Stimulated activated CD8-positive, alpha-beta memory T cell treated with anti-CD3 and anti-CD28 coated beads, Interleukin-15, amount 100 ng/mL, for 1 hour (primary cell): ENCODE data around the gene FBLN2.
"Not testable (repeated sequence)": the region's sequence is repeated elsewhere in the genome, so short reads cannot be mapped to it uniquely, and the experiment has no call there.

Source experiments
- DNase-seq: peaks from one replicate; pipeline ENCODE4 v3.0.0-alpha.2; 2020; ENCODE audit warnings: low read depth

The FBLN2 gene

DNA sequence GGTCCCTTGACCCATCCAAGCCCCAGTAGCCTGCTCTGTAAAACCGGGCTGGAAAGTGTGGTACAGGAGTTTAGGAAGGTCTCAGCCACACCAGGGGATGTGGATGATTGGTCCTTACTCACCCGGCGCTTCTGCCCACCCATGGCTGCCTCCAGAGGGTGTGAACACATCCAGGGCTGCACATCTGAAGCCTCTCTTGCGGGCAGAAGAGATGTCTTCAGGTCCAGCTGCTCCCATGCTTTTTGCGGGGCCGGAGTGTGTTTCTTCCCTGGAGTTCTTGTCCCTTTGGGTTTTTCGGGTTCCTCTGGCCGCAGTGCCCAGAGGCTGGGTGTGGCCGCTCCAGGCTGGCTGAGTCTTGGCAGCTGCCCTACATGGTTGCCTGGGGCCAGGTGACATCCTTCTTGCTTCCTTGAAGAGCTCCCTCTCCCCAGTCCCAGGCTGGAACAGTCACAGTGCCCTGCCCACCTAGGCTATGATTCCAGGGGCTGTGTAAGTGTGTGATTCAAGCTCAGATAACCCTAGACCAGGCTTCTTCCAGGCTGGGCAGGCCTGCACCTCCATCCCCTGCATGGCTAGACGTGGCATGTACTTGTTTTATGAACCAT is 34.9 kb upstream of the FBLN2 start:
- no peak for DNase-seq

DNA sequence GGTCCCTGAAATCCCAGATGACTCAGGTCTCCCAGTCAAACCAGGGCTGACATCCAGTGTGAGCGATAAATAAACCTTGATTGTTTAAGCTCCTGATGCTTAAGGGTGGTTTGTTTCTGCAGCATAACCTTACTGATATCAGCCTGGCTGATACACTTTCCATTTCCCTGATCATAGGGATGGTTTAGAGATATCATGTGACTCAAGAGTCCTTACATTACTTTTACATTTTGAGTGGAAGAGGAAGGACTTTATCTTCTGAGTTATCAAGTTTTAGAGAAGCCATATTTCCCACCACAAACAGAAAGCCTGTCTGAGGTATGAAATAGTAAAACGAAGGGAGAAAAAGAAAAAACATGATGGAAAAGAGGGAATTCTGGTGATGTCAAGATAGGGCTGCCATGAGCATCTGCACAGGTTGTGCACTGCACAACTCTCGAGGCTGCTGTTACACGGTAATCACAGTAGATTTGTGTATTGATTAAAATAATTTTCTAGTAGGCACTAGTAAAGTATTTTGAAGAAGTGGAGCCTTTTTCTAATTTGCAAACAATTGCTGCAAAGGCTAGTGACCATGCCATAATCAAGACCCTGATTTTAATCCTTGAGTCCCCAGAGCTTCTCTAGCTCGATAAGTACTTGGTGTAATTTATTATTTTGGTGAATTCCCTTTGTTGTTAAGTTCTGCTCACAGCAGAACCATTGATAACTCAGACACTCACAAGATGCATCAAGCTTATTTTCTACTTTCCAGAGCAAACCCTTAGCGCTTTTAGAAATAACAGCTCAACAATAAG is 34.1 kb upstream of the FBLN2 start:
- no peak for DNase-seq

DNA sequence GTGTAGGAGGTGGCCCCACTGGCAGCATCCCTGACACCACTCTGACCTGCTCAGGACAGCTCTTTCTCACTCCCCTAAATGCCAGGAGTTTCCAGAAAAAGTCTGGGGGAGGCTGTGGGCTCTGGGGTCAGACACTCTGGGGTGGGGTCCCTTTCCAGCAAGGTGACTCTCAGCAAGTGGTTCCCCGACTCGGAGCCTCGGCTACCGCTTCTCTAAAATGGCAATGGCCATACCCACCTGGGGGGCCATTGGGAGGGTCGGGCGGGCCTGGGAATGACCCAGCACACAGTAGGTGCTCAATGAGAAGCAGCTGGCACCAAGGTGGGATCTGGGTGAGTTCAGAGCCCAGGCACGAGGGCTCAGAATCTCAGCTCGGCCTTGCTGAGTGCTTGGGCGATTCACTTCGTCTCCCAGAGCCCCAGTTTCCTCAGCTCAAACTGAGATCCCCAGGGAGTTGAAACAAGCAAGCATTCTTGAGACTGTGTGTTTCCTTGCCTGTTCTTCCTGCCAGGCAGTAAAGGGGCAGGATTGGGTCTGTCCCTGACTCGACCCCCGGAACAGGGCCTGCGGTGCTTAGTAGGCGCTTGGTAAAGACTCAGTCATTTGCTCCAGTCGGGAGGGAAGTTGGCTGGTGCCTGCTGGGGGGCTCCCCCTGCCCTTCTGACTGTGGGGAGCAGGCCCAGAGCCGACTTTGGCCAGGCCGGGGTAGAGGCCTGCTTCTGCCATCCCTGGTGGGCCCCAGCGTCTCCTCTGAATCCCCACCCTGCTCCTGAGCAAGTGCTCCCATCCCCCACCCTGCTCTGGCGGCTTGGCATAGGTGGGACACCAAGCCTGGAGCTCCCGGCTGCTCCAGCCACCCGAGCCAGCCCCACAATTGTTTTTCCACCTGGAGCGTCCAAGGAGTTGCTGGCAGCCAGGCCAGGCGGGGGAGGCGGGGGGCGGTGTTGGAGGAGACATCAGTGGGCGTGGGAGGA is 32.9 kb upstream of the FBLN2 start:
- DNase-seq: no peak

DNA sequence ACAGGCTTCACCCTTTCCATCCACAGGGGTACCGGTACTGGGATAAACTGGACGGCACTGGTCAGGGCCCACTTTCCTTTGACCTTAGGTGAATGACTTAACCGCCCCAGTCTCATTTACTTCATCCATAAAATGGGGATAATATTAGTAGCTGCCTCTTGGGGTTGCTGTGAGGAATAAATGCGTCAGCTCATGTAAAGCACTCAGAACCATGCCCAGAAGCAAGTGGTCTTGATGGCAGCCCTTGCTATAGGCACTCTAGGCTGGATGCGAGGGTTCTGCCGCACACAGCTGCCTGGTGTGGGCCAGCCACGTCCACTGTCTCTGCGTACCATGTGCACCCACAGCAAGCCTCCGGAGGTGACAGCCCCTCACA is 32.2 kb upstream of the FBLN2 start:
- DNase-seq: no peak

DNA sequence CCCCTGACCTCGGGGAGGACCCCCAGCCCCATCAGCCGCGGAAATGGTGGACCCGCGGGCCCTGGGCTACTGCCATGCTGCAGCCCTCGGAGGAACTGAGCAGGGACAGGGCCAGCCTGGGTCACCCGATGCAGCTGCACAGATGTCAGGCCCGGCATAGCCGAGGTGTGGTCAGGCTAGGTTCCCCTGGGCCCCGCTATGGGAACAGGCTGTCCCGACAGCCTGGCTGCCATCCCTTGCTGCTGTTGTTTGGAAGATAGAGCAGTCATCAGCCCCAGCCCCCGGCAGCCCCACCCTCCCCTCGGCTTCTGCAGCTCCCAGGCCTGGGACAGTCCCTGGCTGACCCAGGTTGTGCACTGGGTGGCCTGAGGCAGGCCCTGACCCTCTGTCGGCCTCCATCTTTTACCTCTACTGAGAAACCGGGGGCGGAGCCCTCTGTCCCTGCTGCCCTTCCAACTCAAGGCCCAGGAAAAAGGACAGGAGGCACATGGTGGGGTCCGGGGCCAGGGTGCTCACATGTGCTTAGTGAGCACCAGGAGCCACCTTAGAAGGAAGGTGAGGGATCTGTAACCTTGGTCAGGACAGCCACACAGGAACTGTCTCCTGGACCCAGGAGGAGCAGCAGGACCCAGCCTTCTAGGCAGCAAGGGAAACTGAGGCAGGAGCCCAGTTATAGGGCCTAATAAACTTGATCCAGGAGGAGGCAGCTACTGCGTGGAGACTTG is 31.5 kb upstream of the FBLN2 start:
- DNase-seq: no peak

DNA sequence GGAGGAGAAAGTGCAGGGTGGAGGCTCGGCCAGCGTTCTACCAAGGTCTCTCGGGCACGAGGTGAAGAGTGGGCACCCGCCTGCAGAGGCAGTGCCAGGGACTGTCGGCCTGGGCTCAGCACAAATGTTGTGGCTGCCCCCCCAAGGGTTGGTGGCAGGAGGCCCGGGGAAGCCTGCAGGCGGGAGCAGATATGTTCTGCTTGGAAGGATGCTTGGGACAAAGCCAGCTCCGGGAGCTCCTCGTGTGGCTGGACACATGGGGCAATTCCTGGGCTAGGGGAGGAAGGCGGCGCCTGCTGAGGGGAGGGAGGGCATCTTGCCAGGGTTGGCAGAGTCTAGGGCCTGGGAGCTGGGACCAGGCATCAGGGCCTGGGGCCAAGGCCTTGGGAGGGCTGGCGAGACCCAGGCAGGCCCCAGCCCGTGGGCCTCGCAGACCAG is 30.4 kb upstream of the FBLN2 start:
- DNase-seq: no peak

DNA sequence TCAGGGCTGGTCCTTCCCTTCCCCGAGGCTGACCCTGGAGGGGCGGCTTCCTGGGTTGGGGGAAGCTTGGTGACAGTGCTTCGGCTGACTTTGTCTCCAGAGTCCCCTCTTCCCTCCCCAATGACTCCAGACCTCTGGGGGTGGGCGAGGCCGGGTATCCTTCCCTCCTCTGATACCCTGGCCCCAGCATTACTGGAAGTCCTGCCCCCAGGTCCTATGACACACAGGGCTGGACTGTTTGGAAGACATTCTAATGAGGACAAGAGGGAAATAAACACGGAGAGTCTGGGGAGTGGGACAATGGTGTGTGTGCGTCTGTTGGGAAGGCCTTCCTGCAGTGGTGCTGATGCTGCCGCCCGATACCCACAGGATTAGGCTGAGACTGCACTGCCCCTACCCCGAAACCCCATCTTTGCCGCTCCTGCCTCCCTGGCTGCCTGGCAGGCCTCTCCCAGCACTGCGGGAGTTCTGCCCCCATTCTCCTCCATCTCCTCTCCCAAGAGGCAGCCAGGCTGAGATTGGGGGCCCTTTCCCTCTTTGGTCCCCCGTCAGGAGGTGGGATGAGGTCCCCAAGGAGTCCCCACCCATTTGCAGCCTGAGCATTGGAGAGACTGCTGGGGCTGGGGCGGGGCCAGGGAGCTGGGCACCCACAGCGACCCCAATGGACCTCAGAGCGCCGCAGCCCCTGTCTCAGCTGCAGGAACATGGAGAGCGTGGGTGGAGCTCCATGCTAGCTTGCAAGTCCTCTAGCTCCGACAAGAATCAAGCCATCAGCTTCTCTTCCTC is 29.7 kb upstream of the FBLN2 start:
- DNase-seq: no peak

DNA sequence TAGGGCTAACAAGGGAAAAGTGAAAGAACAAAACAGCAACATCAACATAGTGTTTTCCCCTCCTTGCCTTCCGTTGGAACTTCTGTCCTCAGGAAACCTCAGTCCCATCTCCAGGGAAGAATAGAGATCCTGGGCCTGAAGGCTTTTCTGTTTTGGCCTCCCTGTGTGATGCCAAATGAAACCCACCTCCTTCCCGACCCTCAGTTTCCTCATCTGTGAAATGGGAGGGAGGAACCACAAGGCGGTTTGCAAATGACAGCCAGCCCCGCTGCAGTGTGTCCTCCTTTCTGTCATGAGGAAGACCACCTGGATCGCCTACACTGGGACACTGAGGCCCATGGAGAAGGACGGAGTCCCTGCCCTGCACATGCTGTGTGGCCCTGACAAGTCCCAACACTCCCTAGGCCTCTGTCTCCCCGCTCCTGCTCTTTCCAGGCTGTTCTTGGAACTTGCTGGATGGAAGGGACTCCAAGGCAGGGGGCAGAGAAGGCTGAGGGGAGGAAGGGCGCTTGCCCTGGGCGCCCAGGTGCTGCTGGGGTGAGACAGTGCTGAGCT is 28.5 kb upstream of the FBLN2 start:
- DNase-seq: no peak

DNA sequence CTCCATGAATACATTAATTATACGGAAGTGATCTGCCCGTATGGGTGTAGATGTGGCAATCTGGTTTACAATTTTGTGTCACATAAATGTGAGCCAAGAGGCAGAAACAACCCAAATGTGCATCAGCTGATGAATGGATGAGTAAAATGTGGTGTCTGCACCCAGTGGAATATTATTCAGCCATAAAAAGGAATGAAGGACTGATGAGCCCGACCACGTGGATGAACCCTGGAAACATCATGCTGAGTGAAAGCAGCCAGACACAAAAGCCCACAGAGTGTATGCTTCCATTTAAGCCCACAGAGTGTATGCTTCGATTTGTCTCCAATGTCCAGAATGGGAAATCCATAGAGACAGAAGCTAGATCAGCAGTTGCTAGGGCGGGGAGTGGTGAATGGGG is 27.6 kb upstream of the FBLN2 start:
- no peak for DNase-seq

DNA sequence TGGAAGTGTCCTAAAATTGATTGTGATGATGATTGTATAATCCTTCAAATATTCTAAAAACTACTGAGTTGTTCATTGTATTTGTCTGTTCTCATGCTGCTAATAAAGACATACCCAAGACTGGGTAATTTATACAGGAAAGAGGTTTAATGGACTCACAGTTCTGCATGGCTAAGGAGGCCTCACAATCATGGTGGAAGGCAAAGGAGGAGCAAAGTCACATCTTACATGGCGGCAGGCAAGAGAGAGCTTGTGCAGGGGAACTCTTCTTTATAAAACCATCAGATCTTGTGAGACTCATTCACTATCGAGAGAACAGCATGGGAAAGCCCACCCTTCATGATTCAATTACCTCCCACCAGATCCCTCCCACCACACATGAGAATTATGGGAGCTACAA is 27.2 kb upstream of the FBLN2 start:
- DNase-seq: not testable (repeated sequence)

DNA sequence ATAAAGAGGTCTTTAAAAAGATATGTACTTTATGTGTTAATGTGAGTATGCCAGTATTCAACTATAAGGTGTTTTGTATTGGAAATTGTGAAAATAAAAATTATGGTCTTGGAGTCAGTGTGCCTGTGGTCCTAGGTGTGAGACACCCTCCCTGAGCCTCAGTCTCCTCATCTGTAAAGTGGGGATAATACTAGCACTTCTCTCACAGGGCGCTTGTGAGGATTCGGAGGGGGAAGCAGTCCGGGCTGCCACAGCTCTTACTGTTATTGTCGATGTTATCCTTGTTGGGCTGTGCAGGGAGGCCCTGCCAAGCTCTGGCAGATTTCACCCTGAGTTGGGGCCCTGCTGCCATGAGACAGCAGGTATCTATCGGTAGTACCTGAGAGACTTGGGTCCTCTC is 26.7 kb upstream of the FBLN2 start:
- no peak for DNase-seq

DNA sequence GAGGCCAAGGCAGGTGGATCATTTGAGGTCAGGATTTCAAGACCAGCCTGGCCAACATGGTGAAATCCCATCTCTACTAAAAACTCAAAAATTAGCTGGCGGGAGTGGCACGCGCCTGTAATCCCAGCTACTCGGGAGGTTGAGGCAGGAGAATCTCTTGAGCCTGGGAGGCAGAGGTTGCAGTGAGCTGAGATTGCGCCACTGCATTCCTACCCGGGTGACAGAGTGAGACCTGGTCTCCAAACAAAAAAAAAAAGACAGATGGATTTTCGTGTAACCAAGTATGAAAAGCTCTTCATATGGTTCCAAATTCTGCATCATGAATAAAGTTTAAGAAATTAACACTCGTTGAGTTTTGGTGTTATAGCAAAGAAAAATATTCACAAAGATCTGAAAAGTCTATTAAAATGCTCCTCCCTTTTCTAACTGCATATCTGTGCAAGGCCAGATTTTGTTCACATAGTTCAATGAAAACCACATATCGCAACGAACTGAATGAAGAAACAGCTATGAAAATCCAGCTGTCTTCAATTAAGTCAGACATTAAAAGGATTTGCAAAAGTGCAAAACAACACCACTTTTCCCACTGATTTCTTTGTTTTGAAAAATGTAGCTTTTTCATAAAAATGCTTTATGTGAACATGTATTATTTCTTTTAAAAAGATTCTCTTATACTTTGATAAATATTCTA is 23.8 kb upstream of the FBLN2 start:
- no peak for DNase-seq

DNA sequence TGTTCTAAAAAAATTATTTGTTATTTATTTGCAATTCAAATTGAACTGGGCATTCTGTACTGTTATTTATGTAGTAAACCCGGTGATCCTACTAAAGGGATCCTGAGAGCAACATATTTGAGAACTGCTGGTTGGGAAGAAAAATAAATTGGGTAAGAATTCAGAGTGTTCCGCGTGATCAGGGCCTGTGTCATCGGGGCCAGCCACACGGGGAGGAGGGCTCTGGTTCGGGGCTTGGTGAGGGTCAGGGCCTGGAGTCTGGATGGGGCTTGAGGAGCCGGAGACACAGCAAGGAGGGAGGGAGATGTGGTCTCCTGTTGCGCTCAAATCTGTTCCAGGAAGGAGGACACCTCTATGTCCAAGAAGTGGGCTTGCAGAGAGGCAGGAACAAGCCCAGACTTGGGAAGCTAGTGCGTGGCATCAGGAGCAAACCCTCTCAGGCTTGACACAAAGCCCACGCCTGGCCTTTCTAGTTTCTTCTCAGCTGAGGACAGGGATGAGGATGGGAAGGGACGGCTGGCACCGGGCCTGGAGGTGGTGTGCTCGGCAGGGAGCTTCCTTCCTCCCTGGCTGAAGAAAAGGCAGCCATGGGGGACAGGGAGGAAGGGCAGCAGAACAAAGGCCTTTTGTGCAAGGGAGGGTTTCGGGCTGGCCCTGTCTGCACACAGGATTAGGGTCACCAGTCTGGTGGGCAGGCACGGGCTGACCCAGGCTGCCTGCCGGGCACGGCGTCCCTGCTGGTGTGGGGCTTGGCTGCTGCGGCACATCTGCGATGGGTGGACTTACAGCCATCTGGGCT is 22.9 kb upstream of the FBLN2 start:
- no peak for DNase-seq

DNA sequence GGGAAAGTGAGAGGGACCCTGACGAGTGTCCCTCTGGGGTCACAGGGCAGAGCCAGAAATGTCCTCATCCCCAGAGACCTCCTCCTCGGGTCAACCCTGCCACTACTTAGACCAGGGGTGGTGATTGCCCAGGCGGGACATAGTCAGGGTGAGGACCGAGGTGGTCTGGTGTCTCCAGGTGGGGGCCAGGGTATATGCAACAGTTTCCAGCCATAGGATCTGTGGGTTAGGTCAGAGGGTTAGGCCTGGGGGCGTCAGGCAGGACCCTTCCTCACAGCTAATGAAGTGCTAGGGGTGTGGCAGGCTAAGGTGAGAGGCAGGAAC is 22.3 kb upstream of the FBLN2 start:
- no peak for DNase-seq

DNA sequence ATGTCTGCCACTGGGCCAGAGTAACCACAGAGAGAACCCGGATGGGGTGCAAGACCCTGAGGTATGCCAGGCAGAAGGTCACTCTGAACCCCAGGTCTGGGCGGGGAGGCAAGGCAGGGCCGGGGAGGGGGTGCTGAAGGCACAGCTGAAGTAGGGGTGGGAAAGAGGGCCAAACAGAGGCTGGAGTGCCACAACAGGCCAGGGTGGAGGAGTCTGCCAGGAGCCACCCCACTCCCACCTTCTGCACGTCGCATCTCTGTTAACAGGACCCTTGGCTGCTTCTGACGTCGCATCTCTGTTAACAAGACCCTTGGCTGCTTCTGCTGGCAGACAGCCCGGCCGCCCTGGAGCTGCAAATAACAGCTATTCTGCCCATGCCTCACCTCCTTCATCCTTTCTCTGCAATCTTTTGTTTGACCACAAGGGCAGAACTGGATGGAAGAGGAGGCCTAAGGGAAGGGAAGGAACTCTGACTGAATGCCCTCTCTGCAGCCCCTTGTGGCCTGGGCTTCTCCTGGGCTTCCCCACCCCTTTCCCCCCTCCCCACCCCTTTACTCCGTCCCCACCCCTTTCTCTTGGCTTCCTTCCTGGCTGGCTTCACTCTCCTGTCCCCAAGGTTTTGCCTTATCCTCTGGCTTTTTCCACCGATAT is 20.6 kb upstream of the FBLN2 start:
- no peak for DNase-seq

DNA sequence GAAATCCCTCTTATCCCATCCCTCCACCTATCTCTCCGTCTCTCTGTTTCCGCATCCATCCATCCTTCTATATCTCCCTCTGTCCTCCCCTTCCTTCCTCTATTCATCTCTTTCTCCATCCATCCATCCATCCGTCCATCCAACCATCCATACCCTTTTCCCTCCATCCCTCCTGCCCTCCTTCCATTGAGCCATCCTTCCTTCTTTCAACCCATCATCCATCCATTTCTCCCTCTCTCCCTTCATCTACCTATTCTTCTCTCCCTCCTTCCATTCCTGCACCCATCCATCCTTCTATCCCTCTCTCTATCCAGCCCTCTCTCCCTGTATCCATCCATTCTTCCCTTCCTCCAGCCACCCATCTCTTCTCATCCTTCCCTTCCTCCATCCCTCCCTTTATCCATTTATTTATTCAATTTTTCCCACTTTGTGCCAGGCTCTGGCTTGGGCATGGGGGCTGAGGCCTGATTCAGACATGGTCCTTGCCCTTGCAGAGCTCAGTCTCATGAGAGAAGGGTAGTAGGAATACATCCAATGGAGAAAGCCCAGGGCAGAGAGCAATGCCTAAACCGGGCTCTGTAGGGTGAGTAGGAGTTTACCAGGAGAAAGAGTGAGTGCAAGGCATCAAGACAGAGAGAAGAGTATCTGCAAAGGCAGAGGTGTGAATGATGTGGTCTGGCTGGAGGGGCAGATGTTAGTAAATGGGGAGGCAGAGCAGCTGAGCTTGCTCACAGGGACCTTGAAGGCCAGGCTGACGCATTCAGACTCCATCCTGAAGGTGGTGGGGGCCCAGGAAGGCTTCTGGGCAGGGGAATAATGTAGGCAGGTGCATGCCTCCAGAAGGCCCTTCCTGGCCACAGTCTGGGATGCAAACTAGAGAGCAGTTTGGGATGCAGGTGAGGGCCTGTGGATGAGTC is 19.5 kb upstream of the FBLN2 start:
- no peak for DNase-seq

DNA sequence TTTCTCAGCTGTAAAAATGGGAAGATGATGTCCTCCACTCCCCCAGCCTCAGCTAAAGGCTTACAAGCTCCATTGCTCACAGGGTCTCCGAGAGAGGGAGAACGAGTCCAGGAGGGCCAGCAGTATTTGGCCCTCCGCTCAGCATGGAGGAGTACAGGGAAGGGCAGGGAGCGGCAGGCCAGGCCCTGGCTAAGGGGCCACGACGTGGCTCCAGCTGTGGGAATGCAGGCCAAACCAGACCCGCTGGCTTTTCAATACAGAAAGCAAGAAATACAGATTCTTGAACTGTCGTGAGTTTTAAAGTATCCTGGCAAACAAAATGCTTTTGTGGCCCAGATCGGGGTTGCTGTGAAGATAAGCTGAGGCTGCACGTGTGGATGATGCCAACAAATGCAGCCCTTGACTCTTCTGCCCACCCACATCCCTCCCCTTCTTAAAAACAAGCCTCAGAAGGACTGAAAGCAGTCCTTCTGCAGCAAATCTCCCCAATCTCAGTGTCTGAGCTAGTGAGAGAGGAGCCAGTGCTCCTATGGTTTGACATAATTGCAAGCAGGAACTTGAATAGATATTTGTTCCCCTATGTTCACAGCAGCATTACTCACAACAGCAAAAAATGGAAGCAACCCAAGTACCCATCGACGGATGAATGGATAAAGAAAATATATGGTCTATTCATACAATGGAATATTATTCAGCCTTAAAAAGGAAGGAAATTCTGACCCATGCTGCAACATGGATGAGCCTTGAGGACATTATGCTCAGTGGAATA is 18.5 kb upstream of the FBLN2 start:
- no peak for DNase-seq
